Astrocyte (in vitro differentiated cells and primary cell): ENCODE results near the gene DUSP12. TPM values are rescaled to one million over a fixed set of nuclear protein-coding genes. Genes with fewer than 3 reads are reported as not detected.

Experiments
- DNase-seq: peaks from one replicate; pipeline ENCODE4 v3.0.0-alpha.2; 2010; ENCODE audit warnings: low read depth
- FAIRE-seq: peaks from 2 replicates; lab custom pipeline; 2011; peaks lifted over from hg19 to GRCh38; lab: Jason Lieb, UNC
- H2AFZ ChIP-seq: 2 replicates; pipeline ENCODE4 v1.6.0; 2012; ENCODE audit warnings: low read depth, low read length, inconsistent platforms
- H3K27ac ChIP-seq: 2 replicates; pipeline ENCODE4 v1.5.1; 2011; ENCODE audit warnings: low read depth, low read length, inconsistent platforms
- H3K27me3 ChIP-seq: 2 replicates; pipeline ENCODE4 v1.6.0; 2011; ENCODE audit warnings: low read length, inconsistent platforms; ENCODE audit not compliant: insufficient read depth
- H3K36me3 ChIP-seq: 2 replicates; pipeline ENCODE4 v1.5.1; 2011; ENCODE audit warnings: low read length, inconsistent platforms; ENCODE audit not compliant: insufficient read depth
- H3K4me1 ChIP-seq: 2 replicates; pipeline ENCODE4 v1.5.1; 2011; ENCODE audit warnings: low read length, inconsistent platforms; ENCODE audit not compliant: insufficient read depth
- H3K4me2 ChIP-seq: 2 replicates; pipeline ENCODE4 v1.6.0; 2012; ENCODE audit warnings: low read length, inconsistent platforms
- H3K4me3 ChIP-seq: 2 replicates; pipeline ENCODE4 v1.5.1; 2011; ENCODE audit warnings: low read depth, mild to moderate bottlenecking, low read length, inconsistent platforms; ENCODE audit not compliant: insufficient read depth
- H3K79me2 ChIP-seq: 2 replicates; pipeline ENCODE4 v1.6.0; 2012; ENCODE audit warnings: mild to moderate bottlenecking, low read length, inconsistent platforms; ENCODE audit not compliant: insufficient read depth
- H3K9ac ChIP-seq: 2 replicates; pipeline ENCODE4 v1.6.0; 2012; ENCODE audit warnings: mild to moderate bottlenecking, low read length, inconsistent platforms
- H3K9me3 ChIP-seq: 2 replicates; pipeline ENCODE4 v1.5.1; 2012; ENCODE audit warnings: low read depth, mild to moderate bottlenecking, low read length, inconsistent platforms; ENCODE audit not compliant: insufficient read depth
- H4K20me1 ChIP-seq: 2 replicates; pipeline ENCODE4 v1.6.0; 2012; ENCODE audit warnings: low read length, inconsistent platforms; ENCODE audit not compliant: insufficient read depth
- H3K27ac Mint-ChIP-seq: one replicate; pipeline ENCODE4 v1.8.0; 2021; ENCODE audit warnings: mild to moderate bottlenecking, mixed read lengths; ENCODE audit not compliant: unreplicated experiment
- H3K27me3 Mint-ChIP-seq: one replicate; pipeline ENCODE4 v1.8.0; 2021; ENCODE audit warnings: low read depth, mixed read lengths; ENCODE audit not compliant: unreplicated experiment
- H3K36me3 Mint-ChIP-seq: one replicate; pipeline ENCODE4 v1.8.0; 2021; ENCODE audit warnings: low read depth, mixed read lengths; ENCODE audit not compliant: unreplicated experiment
- H3K4me1 Mint-ChIP-seq: one replicate; pipeline ENCODE4 v1.8.0; 2021; ENCODE audit warnings: low read depth, mixed read lengths; ENCODE audit not compliant: unreplicated experiment
- H3K4me3 Mint-ChIP-seq: one replicate; pipeline ENCODE4 v1.8.0; 2021; ENCODE audit warnings: mild to moderate bottlenecking, moderate library complexity, mixed read lengths; ENCODE audit not compliant: unreplicated experiment
- H3K9me3 Mint-ChIP-seq: one replicate; pipeline ENCODE4 v1.8.0; 2021; ENCODE audit warnings: mild to moderate bottlenecking, mixed read lengths; ENCODE audit not compliant: unreplicated experiment
- EZH2 ChIP-seq: IDR thresholded peaks from 2 replicates; pipeline ENCODE4 v1.6.1; 2012; ENCODE audit warnings: mild to moderate bottlenecking, low read length, inconsistent platforms; ENCODE audit not compliant: insufficient read depth
- total RNA-seq: library from RNA; stranded (reverse); gene quantifications from 2 replicates; pipeline ENCODE4 v1.2.1, GENCODE V29; 2021
- TF ChIP-seq, protein P1 (sequence below): IDR thresholded peaks from 2 replicates; pipeline ENCODE4 v1.5.1; 2011; ENCODE audit warnings: low read depth, mild to moderate bottlenecking, inconsistent platforms, low read length, moderate library complexity; ENCODE audit not compliant: insufficient read depth

DUSP12 gene
- total RNA-seq, 1 donor from 2014 or later = 34.7 TPM

DNA sequence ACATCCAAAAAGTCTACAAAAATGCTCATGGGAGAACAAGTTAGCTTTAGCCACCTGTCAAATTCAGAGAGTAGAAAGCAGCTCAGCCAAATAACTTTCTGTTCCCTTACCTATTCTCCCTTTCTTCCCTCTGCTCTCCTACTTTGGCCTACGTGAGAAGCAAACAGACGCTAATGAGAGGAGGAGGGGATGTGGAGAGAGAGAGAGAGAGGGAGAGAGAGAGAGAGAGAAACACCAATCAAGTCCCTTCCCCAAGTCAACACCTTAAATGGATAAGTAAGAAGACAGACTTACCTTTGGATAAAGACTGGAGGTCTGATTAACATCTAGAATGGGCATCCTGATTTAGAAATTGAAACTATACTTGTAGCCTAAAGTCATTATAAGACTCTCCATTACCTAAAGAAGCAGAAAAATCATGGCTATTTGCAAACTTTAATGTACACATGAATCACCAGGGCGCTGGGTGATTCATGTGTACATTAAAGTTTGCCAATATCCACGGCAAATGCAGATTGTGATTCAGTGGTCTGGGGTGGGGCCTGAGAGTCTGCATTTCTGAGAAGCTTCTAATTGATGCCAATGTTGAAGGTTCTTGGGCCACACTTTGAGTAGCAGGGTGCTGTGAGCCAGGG is 13.1 kb upstream of the DUSP12 start:
- peaks cover 11% of the 10 kb centered on the region for H3K4me1 ChIP-seq
- FAIRE-seq (no peak), DNase-seq (no peak)
- H3K79me2 ChIP-seq = no peaks in the 10 kb centered on the region
- no peaks in the 10 kb centered on the region for H3K9me3 Mint-ChIP-seq
- H3K4me3 Mint-ChIP-seq = no peak overlapping the region
- no peaks in the 10 kb centered on the region for H4K20me1 ChIP-seq
- no peak overlapping the region for H3K9ac ChIP-seq
- no peaks in the 10 kb centered on the region for H3K27me3 ChIP-seq
- peak overlapping the region; percentile 52 for H2AFZ ChIP-seq
- TF ChIP-seq, protein P1, sequence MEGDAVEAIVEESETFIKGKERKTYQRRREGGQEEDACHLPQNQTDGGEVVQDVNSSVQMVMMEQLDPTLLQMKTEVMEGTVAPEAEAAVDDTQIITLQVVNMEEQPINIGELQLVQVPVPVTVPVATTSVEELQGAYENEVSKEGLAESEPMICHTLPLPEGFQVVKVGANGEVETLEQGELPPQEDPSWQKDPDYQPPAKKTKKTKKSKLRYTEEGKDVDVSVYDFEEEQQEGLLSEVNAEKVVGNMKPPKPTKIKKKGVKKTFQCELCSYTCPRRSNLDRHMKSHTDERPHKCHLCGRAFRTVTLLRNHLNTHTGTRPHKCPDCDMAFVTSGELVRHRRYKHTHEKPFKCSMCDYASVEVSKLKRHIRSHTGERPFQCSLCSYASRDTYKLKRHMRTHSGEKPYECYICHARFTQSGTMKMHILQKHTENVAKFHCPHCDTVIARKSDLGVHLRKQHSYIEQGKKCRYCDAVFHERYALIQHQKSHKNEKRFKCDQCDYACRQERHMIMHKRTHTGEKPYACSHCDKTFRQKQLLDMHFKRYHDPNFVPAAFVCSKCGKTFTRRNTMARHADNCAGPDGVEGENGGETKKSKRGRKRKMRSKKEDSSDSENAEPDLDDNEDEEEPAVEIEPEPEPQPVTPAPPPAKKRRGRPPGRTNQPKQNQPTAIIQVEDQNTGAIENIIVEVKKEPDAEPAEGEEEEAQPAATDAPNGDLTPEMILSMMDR = no peak
- no peak for TF ChIP-seq EZH2
- H3K36me3 Mint-ChIP-seq = no peaks in the 10 kb centered on the region
- H3K36me3 ChIP-seq = no peaks in the 10 kb centered on the region
- peak overlapping the region; percentile 50 for H3K4me2 ChIP-seq
- peaks cover 8% of the 10 kb centered on the region for H3K4me1 Mint-ChIP-seq
- H3K27ac ChIP-seq = no peak overlapping the region
- H3K4me3 ChIP-seq = no peak overlapping the region
- H3K9me3 ChIP-seq = no peaks in the 10 kb centered on the region
- H3K27ac Mint-ChIP-seq = no peak overlapping the region
- peaks cover 15% of the 10 kb centered on the region for H3K27me3 Mint-ChIP-seq

DNA sequence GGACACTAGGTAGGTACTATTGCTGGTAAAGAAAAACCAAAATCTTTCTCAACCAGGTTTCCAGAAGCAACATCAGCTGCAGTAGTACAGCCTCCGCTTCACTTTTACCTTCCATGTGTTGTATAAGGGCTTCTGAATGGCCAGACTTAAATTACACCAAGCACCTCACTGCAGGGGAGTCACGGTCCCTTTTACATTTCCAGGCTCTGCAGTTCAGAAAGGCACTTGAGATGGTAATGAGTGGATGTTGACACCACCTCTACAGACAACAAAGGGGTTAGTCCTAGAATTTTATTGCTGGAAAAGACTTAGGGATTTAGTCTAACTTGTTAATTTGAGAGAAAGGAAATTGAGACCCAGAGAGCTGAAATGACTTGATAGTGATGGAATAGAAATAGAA is 12.0 kb upstream of the DUSP12 start:
- no peaks in the 10 kb centered on the region for H3K27me3 ChIP-seq
- no peaks in the 10 kb centered on the region for H3K79me2 ChIP-seq
- no peak overlapping the region for H3K27ac ChIP-seq
- H3K9ac ChIP-seq = no peak overlapping the region
- peaks cover 13% of the 10 kb centered on the region for H3K27me3 Mint-ChIP-seq
- H3K4me2 ChIP-seq = no peak overlapping the region
- DNase-seq (no peak), FAIRE-seq (no peak)
- no peaks in the 10 kb centered on the region for H3K9me3 Mint-ChIP-seq
- peaks cover 11% of the 10 kb centered on the region for H3K4me1 ChIP-seq
- no peak overlapping the region for H3K4me3 ChIP-seq
- no peak for TF ChIP-seq EZH2
- TF ChIP-seq, protein P1 = no peak
- no peaks in the 10 kb centered on the region for H4K20me1 ChIP-seq
- H3K4me1 Mint-ChIP-seq = peaks cover 8% of the 10 kb centered on the region
- no peak overlapping the region for H2AFZ ChIP-seq
- no peaks in the 10 kb centered on the region for H3K9me3 ChIP-seq
- no peaks in the 10 kb centered on the region for H3K36me3 ChIP-seq
- H3K36me3 Mint-ChIP-seq = no peaks in the 10 kb centered on the region
- no peak overlapping the region for H3K4me3 Mint-ChIP-seq
- no peak overlapping the region for H3K27ac Mint-ChIP-seq

DNA sequence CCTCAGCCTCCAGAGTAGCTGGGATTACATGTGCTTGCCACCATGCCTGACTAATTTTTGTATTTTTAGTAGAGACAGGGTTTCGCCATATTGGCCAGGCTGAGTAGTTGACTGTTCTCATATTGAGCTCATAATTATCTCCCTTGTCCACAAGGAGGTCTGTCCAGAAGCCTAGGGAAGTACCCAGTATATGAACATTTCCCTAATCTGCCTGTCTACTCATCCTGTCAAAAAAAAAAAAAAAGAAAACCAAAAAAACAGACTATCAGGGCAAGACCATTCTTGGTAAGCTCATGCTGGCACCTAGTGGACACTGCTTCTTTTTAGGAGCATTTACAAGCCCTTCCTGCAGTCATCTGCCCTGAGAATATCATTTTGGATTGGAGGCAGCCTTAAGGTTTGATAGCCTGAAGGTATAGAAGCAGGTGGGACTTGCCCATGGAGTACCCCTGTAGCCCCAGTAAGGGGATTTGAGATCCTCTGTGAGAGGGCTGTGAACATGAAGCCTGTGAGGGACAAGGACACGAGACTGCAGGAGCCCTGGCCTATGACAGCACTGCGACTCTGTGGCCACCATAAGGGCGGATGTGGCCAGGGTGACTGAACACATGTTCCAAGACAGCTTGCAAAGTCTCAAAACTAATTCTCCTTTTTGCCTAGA is 10.8 kb upstream of the DUSP12 start:
- no peaks in the 10 kb centered on the region for H3K79me2 ChIP-seq
- H3K27ac Mint-ChIP-seq = no peak overlapping the region
- H3K27ac ChIP-seq = no peak overlapping the region
- H3K4me2 ChIP-seq = no peak overlapping the region
- no peak overlapping the region for H2AFZ ChIP-seq
- no peaks in the 10 kb centered on the region for H3K36me3 ChIP-seq
- FAIRE-seq (peak; percentile 55), DNase-seq (peak; percentile 59)
- no peaks in the 10 kb centered on the region for H3K9me3 Mint-ChIP-seq
- no peak overlapping the region for H3K4me3 Mint-ChIP-seq
- peaks cover 13% of the 10 kb centered on the region for H3K27me3 Mint-ChIP-seq
- no peaks in the 10 kb centered on the region for H3K36me3 Mint-ChIP-seq
- TF ChIP-seq EZH2 = no peak
- TF ChIP-seq, protein P1 = peak; percentile 71
- no peaks in the 10 kb centered on the region for H3K27me3 ChIP-seq
- H3K9me3 ChIP-seq = no peaks in the 10 kb centered on the region
- H3K4me3 ChIP-seq = no peak overlapping the region
- no peaks in the 10 kb centered on the region for H4K20me1 ChIP-seq
- no peak overlapping the region for H3K9ac ChIP-seq
- H3K4me1 Mint-ChIP-seq = peaks cover 6% of the 10 kb centered on the region
- H3K4me1 ChIP-seq = peaks cover 11% of the 10 kb centered on the region
